DND-41 (cell line): Measurements from ENCODE around the gene TMEM117.

ENCODE experiments used
- ATAC-seq: fragments of 200-7000 bp; cut with Tn5 transposase; 3 replicates; pipeline ENCODE4 v1.9.1; 2021; ENCODE audit warnings: low read depth; ENCODE audit not compliant: insufficient read depth
- DNase-seq: peaks from one replicate; pipeline ENCODE4 v3.0.0-alpha.2; 2020
- H2AFZ ChIP-seq: 2 replicates; pipeline ENCODE4 v1.6.0; 2012; ENCODE audit warnings: low read depth, low read length
- H3K27ac ChIP-seq: 2 replicates; pipeline ENCODE4 v1.5.1; 2012; ENCODE audit warnings: low read length, inconsistent platforms
- H3K27me3 ChIP-seq: fragments of 200-600 bp; sonication (generic); 2 replicates; pipeline ENCODE4 v1.6.0; 2012; ENCODE audit warnings: low read length, mild to moderate bottlenecking, inconsistent platforms; ENCODE audit not compliant: insufficient read depth, poor library complexity
- H3K36me3 ChIP-seq: 2 replicates; pipeline ENCODE4 v1.5.1; 2012; ENCODE audit warnings: low read length, inconsistent platforms; ENCODE audit not compliant: insufficient read depth
- H3K4me1 ChIP-seq: 2 replicates; pipeline ENCODE4 v1.5.1; 2012; ENCODE audit warnings: mild to moderate bottlenecking, low read length; ENCODE audit not compliant: insufficient read depth
- H3K4me2 ChIP-seq: 2 replicates; pipeline ENCODE4 v1.6.0; 2012; ENCODE audit warnings: mild to moderate bottlenecking, moderate library complexity, low read length, inconsistent platforms; ENCODE audit not compliant: insufficient read depth
- H3K4me3 ChIP-seq, 2 experiments: fragments of 200-600 bp in 1 of 2; shearing (Covaris generic) in 1 of 2; 2 replicates each; pipeline ENCODE4 v1.5.1; 2012 to 2016; ENCODE audit warnings: inconsistent platforms in 2 of 2, low read length in 2 of 2, mild to moderate bottlenecking in 2 of 2, low read depth in 1 of 2, moderate library complexity in 1 of 2
- H3K79me2 ChIP-seq: 2 replicates; pipeline ENCODE4 v1.6.0; 2012; ENCODE audit warnings: low read length, inconsistent platforms; ENCODE audit not compliant: insufficient read depth
- H3K9ac ChIP-seq: 2 replicates; pipeline ENCODE4 v1.6.0; 2012; ENCODE audit warnings: low read depth, mild to moderate bottlenecking, inconsistent platforms, low read length, moderate library complexity
- H3K9me3 ChIP-seq: 2 replicates; pipeline ENCODE4 v1.5.1; 2012; ENCODE audit warnings: low read length, moderate library complexity, mild to moderate bottlenecking, inconsistent platforms; ENCODE audit not compliant: insufficient read depth, severe bottlenecking
- H4K20me1 ChIP-seq: 2 replicates; pipeline ENCODE4 v1.6.0; 2012; ENCODE audit warnings: low read length; ENCODE audit not compliant: insufficient read depth
- EZH2 ChIP-seq: IDR thresholded peaks from 3 replicates; pipeline ENCODE4 v1.6.1; 2012; ENCODE audit warnings: borderline replicate concordance, low read depth, mild to moderate bottlenecking, moderate library complexity, low read length, inconsistent platforms; ENCODE audit not compliant: severe bottlenecking
- TF ChIP-seq, protein P1 (sequence below): IDR thresholded peaks from 2 replicates; pipeline ENCODE4 v1.5.1; 2012; ENCODE audit warnings: borderline replicate concordance, low read length, moderate library complexity, mild to moderate bottlenecking; ENCODE audit not compliant: poor library complexity, severe bottlenecking; ENCODE audit errors: extremely low read depth

Gene TMEM117

GRCh38 chr12:43795716-43796280 lies 40.1 kb upstream of the TMEM117 start:
- Histone ChIP-seq H3K9me3 (no peaks in the 10 kb centered on the region), H3K27me3 (no peaks in the 10 kb centered on the region), H3K4me3 (no peak overlapping the region), H3K27ac (no peak overlapping the region), H3K4me1 (no peaks in the 10 kb centered on the region; the same call in 1 of the 2 replicates), H3K4me2 (no peak overlapping the region), H2AFZ (no peak overlapping the region), H3K9ac (no peak overlapping the region), H3K79me2 (no peaks in the 10 kb centered on the region), H4K20me1 (no peaks in the 10 kb centered on the region), H3K36me3 (peaks cover 55% of the 10 kb centered on the region)
- ATAC-seq (no peak), DNase-seq (no peak)
- TF ChIP-seq, protein P1, sequence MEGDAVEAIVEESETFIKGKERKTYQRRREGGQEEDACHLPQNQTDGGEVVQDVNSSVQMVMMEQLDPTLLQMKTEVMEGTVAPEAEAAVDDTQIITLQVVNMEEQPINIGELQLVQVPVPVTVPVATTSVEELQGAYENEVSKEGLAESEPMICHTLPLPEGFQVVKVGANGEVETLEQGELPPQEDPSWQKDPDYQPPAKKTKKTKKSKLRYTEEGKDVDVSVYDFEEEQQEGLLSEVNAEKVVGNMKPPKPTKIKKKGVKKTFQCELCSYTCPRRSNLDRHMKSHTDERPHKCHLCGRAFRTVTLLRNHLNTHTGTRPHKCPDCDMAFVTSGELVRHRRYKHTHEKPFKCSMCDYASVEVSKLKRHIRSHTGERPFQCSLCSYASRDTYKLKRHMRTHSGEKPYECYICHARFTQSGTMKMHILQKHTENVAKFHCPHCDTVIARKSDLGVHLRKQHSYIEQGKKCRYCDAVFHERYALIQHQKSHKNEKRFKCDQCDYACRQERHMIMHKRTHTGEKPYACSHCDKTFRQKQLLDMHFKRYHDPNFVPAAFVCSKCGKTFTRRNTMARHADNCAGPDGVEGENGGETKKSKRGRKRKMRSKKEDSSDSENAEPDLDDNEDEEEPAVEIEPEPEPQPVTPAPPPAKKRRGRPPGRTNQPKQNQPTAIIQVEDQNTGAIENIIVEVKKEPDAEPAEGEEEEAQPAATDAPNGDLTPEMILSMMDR = no peak
- TF ChIP-seq EZH2 = no peak

GRCh38 chr12:43797561-43798217 lies 38.2 kb upstream of the TMEM117 start:
- no peak overlapping the region for H2AFZ ChIP-seq
- H3K9me3 ChIP-seq = no peaks in the 10 kb centered on the region
- H3K4me1 ChIP-seq = peaks cover under 1% of the 10 kb centered on the region; the same call in 1 of the 2 replicates
- no peaks in the 10 kb centered on the region for H3K27me3 ChIP-seq
- no peak for ATAC-seq
- H4K20me1 ChIP-seq = peaks cover 1% of the 10 kb centered on the region; the same call in 1 of the 2 replicates
- peaks cover 11% of the 10 kb centered on the region for H3K79me2 ChIP-seq
- no peak for DNase-seq
- H3K36me3 ChIP-seq = peaks cover 74% of the 10 kb centered on the region
- no peak overlapping the region for H3K27ac ChIP-seq
- no peak overlapping the region for H3K4me2 ChIP-seq
- no peak overlapping the region for H3K9ac ChIP-seq
- no peak overlapping the region for H3K4me3 ChIP-seq
- TF ChIP-seq EZH2 = no peak
- TF ChIP-seq, protein P1 = no peak

DNA sequence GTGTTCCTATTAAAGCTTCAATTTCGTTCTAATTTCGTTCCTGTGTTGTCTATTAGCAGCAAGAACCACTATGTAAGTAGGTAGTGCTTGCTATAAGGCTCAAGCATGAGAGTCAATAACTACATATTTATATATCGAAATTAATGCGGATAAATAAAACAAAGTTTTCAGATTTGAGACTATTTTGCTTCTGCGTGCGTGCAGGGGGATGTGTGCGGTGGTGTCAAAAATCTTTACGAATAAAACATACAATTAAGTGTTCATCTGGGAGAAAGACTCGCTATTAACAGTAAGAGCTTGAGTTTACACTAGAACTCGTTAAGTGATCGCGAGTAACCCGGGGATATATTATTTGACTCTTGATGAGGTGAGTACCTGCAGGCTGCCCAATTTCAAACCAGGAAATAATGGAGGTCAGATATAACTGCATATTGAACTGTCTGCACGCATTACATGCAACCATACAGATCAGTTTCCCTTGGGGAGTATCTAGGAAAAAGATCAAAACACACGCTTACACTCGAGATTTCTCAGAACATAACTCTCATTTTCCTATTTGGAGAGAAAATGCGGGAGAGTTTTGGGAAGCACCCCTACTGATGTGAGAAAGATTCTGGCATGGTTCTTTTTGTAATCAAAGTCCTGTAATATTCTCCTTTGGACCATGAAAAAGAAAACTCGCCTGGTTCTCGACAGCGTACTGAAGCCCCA lies 30.6 kb upstream of the TMEM117 start:
- peaks cover under 1% of the 10 kb centered on the region for H3K27me3 ChIP-seq
- peaks cover 37% of the 10 kb centered on the region for H3K4me1 ChIP-seq
- H3K27ac ChIP-seq = peak overlapping the region; percentile 89
- H3K9me3 ChIP-seq = no peaks in the 10 kb centered on the region
- peak overlapping the region; percentile 74 to 90 for H3K4me3 ChIP-seq
- H3K9ac ChIP-seq = peak overlapping the region; percentile 98
- ATAC-seq (peak; percentile 37; the same call in 2 of the 3 replicates), DNase-seq (no peak)
- H3K36me3 ChIP-seq = peaks cover 36% of the 10 kb centered on the region
- H3K4me2 ChIP-seq = peak overlapping the region; percentile 80
- peaks cover 11% of the 10 kb centered on the region; the same call in 1 of the 2 replicates for H4K20me1 ChIP-seq
- H3K79me2 ChIP-seq = peaks cover 56% of the 10 kb centered on the region
- TF ChIP-seq, protein P1 = no peak
- TF ChIP-seq EZH2 = no peak
- H2AFZ ChIP-seq = peak overlapping the region; percentile 88
